OCI-LY1 (cell line): ENCODE data around the gene DNAAF8.

ENCODE experiments used
- H2AFZ ChIP-seq: fragments of 200-600 bp; sonication (generic), shearing (Covaris generic); 2 replicates; pipeline ENCODE4 v1.6.0; 2014; ENCODE audit warnings: antibody characterized with exemption, mild to moderate bottlenecking, low read length
- H3F3A ChIP-seq: fragments of 200-600 bp; sonication (generic), shearing (Covaris generic); 2 replicates; pipeline ENCODE4 v1.6.0; 2014; ENCODE audit warnings: mild to moderate bottlenecking, antibody characterized with exemption, low read length, moderate library complexity; ENCODE audit not compliant: insufficient read depth
- H3K27ac ChIP-seq: fragments of 200-600 bp; sonication (generic); 2 replicates; pipeline ENCODE4 v1.5.1; 2014; ENCODE audit warnings: low read length, mixed run types, mild to moderate bottlenecking, low read depth; ENCODE audit not compliant: poor library complexity, severe bottlenecking
- H3K27me3 ChIP-seq: fragments of 200-600 bp; sonication (generic); 2 replicates; pipeline ENCODE4 v1.6.0; 2014; ENCODE audit warnings: antibody characterized with exemption, mild to moderate bottlenecking, low read length, moderate library complexity; ENCODE audit not compliant: insufficient read depth
- H3K36me3 ChIP-seq: fragments of 200-600 bp; sonication (generic); 2 replicates; pipeline ENCODE4 v1.6.1; 2014; ENCODE audit warnings: mild to moderate bottlenecking, antibody characterized with exemption, low read length, moderate library complexity, mixed read lengths; ENCODE audit not compliant: insufficient read depth
- H3K4me1 ChIP-seq: fragments of 200-600 bp; sonication (generic); 2 replicates; pipeline ENCODE4 v1.5.1; 2014; ENCODE audit warnings: mild to moderate bottlenecking, low read length, moderate library complexity; ENCODE audit not compliant: insufficient read depth, severe bottlenecking
- H3K4me2 ChIP-seq: fragments of 200-600 bp; sonication (generic), shearing (Covaris generic); 2 replicates; pipeline ENCODE4 v1.6.1; 2014; ENCODE audit warnings: low read length
- H3K4me3 ChIP-seq: fragments of 200-600 bp; sonication (generic); 2 replicates; pipeline ENCODE4 v1.5.1; 2014; ENCODE audit warnings: low read length, low read depth, mild to moderate bottlenecking, mixed read lengths; ENCODE audit not compliant: poor library complexity, severe bottlenecking
- H3K79me2 ChIP-seq: fragments of 200-600 bp; shearing (Covaris generic); 2 replicates; pipeline ENCODE4 v1.6.1; 2016; ENCODE audit warnings: mixed run types, low read length, mixed read lengths; ENCODE audit not compliant: insufficient read depth
- H3K9ac ChIP-seq: fragments of 200-600 bp; sonication (generic), shearing (Covaris generic); 2 replicates; pipeline ENCODE4 v1.6.1; 2014; ENCODE audit warnings: mild to moderate bottlenecking, low read length, mixed read lengths
- H3K9me2 ChIP-seq: fragments of 200-600 bp; sonication (generic), shearing (Covaris generic); 2 replicates; pipeline ENCODE4 v1.6.1; 2014; ENCODE audit warnings: low read depth, mild to moderate bottlenecking, low read length, mixed read lengths
- H3K9me3 ChIP-seq: fragments of 200-600 bp; shearing (Covaris generic); 2 replicates; pipeline ENCODE4 v1.6.1; 2014; ENCODE audit warnings: low read length, mixed read lengths
- H4K20me1 ChIP-seq: fragments of 200-600 bp; sonication (generic), shearing (Covaris generic); 2 replicates; pipeline ENCODE4 v1.6.0; 2016; ENCODE audit warnings: mild to moderate bottlenecking, low read length; ENCODE audit not compliant: insufficient read depth
- CTCF ChIP-seq: fragments of 200-600 bp; sonication (generic), shearing (Covaris generic); IDR thresholded peaks from 2 replicates; pipeline ENCODE4 v1.5.1; 2017; ENCODE audit warnings: mild to moderate bottlenecking, antibody characterized with exemption, low read length, moderate library complexity, mixed read lengths
- EZH2 ChIP-seq: fragments of 200-600 bp; sonication (generic), shearing (Covaris generic); IDR thresholded peaks from 2 replicates; pipeline ENCODE4 v1.8.0; 2017; ENCODE audit warnings: borderline replicate concordance, mixed run types, mild to moderate bottlenecking, antibody characterized with exemption, low read length, moderate library complexity, mixed read lengths

Gene DNAAF8

GRCh38 chr16:4718466-4718865 lies 15.9 kb upstream of the DNAAF8 start:
- TF ChIP-seq EZH2: no peak
- TF ChIP-seq CTCF: no peak
- Histone ChIP-seq H3K9me3 (no peaks in the 10 kb centered on the region), H3K27me3 (no peaks in the 10 kb centered on the region), H3K36me3 (peaks cover 3% of the 10 kb centered on the region; the same call in 1 of the 2 replicates), H3K79me2 (no peaks in the 10 kb centered on the region), H3K4me1 (peaks cover 10% of the 10 kb centered on the region), H3F3A (no peaks in the 10 kb centered on the region), H3K4me3 (no peak overlapping the region), H4K20me1 (no peaks in the 10 kb centered on the region), H3K9ac (no peak overlapping the region), H3K4me2 (no peak overlapping the region), H2AFZ (no peak overlapping the region), H3K27ac (peak overlapping the region; percentile 11), H3K9me2 (no peaks in the 10 kb centered on the region)

- Histone ChIP-seq H3K9me2 (no peaks in the 10 kb centered on the region), H3K4me1 (peaks cover 10% of the 10 kb centered on the region), H3K79me2 (no peaks in the 10 kb centered on the region), H3K4me2 (no peak overlapping the region), H3K9ac (no peak overlapping the region), H3K9me3 (no peaks in the 10 kb centered on the region), H3K27ac (no peak overlapping the region), H3F3A (no peaks in the 10 kb centered on the region), H2AFZ (no peak overlapping the region), H3K36me3 (peaks cover 9% of the 10 kb centered on the region; the same call in 1 of the 2 replicates), H4K20me1 (no peaks in the 10 kb centered on the region), H3K27me3 (no peaks in the 10 kb centered on the region), H3K4me3 (no peak overlapping the region)
- TF ChIP-seq CTCF (no peak), EZH2 (no peak)
These were observed 11.1 kb upstream of the DNAAF8 start for GRCh38 chr16:4723071-4723767.

DNA sequence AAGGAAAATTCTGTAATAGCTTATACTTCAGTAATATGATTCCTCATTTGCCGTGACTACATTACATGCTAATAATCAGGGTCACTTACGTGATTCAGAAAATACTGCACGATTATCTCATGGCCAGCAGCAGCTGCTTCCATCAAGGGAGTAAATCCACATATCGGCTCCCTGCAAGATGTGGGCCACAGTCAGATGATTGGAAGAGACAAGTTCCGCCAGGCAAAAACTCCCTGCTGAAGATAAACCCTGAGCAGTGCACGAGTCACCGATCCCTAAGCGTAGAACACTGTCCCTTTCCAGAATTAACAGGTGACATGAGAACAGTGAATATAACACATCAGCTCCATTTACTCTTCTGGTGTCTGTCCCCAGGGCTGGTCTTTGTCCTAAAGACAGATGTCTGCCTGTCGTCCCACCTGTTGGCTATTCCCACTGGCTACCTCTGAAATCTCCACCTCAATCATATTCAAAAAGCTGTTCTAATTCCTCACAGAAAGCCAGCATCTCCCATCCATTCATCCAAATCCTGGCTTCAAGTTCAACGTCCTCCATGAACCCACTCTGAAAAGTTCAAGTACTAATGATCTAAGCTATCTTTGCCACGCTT lies 9.6 kb upstream of the DNAAF8 start:
- H3K27me3 ChIP-seq: no peaks in the 10 kb centered on the region
- no peak overlapping the region for H2AFZ ChIP-seq
- H3K9ac ChIP-seq: no peak overlapping the region
- H3K27ac ChIP-seq: no peak overlapping the region
- TF ChIP-seq EZH2: no peak
- no peak for TF ChIP-seq CTCF
- no peaks in the 10 kb centered on the region for H3F3A ChIP-seq
- no peaks in the 10 kb centered on the region for H3K79me2 ChIP-seq
- no peak overlapping the region for H3K4me3 ChIP-seq
- H4K20me1 ChIP-seq: no peaks in the 10 kb centered on the region
- no peaks in the 10 kb centered on the region for H3K9me3 ChIP-seq
- no peaks in the 10 kb centered on the region for H3K9me2 ChIP-seq
- no peak overlapping the region for H3K4me2 ChIP-seq
- peaks cover 12% of the 10 kb centered on the region; the same call in 1 of the 2 replicates for H3K36me3 ChIP-seq
- H3K4me1 ChIP-seq: no peaks in the 10 kb centered on the region
